GM10847 (cell line): Measurements from ENCODE around the gene DHRS3.

Experiments used
- POLR2A ChIP-seq: IDR thresholded peaks from 2 replicates; pipeline ENCODE4 v1.6.1; 2011; ENCODE audit not compliant: insufficient read length; ENCODE audit errors: extremely low read depth

Gene DHRS3

DNA sequence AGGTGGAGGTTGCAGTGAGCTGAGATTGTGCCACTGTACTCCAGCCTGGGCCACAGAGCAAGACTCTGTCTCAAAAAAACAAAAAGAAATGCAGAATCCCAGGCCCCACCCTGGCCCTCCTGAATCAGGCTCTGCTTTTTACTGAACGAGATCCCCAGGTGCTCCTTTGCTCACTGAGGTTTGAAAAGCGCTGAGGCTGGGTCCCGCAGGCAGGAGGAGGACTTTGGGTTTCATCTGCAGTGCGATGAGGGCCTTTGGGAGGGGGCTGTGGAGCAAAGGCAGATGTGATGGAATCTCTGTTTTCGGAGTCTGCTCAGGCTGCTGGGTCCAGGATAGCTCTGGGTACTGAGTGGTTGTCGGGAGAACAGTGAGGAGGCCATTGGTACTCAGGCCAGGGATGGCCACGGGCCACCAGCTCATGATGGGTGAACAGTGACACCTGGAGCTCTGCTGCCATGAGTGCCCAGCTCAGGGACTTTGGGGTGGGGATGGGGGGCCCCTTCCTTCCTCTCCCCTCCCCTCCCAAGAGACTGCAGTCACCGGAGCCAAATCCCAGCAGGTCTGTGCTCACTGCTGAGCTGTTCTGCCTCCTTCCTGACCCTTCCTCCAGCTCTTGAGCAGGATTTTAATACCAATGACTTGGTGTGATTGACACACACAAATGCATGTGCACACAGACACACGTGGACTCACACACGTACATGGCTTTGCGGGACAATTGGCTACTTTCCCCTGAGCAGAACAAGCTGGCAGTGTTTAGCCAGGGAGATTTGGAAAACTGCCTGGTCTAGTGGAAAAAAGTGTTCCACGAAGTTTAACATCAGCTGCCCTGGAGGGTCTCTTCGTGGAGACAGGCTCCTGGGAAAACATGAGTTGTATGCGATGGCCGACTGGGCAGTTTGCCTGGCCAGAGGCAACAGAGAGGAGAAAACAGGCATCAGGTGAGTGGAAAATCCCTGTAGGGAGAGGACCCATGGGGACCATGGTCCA lies 3.6 kb upstream of the DHRS3 start:
- no peak for TF ChIP-seq POLR2A

DNA sequence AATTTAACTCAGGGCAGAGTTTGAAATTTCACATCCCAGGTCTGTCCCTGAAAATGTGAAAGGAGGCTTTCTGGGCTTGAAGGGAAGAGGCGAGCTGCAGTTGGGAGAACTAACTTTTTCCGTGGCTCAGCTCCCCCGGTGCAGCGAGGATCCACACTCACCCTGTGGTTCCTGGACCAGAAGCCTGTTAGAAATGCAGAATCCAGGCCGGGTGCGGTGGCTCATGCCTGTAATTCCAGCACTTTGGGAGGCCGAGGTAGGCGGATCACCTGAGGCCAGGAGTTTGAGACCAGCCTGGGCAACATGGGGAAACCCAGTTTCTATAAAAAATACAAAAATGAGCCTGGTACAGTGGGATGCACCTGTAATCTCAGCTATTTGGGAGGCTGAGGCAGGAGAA lies 2.9 kb upstream of the DHRS3 start:
- TF ChIP-seq POLR2A: no peak

DNA sequence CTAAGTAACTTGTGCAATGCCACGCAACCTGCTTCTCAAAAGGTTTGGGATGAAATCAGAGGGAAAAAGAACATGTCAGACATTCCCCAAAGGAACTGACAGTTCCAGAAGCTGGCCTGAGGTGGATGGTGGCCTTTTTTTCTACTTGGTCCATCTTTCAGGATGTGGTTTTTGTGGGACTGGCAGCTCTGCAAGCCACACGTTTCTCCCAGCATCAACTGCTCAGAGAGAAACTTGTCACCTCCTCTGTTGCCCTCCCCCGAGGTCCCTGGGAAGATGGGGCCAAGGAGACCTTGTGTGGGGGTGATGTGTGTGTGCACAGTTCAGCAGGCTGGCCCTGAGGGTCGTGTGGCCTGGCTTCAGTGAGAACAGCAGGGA lies 2.5 kb upstream of the DHRS3 start:
- no peak for TF ChIP-seq POLR2A

DNA sequence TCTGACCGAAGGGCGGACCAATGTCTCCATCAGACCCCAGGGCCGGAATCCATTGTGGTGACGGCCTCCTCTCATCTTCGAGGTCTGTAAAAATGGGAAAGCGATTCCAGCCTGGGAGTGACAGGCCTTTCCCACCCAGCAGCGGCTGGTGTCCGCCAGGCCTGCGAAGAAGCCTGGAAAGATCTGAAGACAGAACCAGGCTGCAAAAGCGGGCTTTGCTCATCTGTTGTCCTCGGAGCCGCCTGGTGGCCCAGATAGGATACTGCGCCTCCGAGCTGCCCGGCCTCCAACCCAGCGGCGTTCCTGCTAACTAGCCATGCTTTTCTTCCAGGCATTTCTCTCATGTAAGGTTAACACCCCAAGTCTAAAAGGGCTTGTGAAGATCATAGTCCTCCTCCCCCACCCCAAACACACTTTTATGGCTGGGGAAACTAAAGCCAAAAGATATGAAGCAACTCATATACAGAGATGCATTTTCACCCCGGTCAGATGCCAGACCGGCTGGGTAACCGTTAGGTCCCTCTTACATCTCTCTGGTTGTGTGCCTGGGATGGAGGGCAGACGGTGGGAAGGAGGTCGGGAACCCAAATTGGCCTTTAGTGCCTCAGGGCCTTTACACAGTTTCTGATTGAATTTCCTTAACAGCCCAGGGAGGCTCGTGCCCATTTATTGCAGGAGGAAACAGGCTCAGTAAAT lies 1.9 kb upstream of the DHRS3 start:
- TF ChIP-seq POLR2A: no peak

DNA sequence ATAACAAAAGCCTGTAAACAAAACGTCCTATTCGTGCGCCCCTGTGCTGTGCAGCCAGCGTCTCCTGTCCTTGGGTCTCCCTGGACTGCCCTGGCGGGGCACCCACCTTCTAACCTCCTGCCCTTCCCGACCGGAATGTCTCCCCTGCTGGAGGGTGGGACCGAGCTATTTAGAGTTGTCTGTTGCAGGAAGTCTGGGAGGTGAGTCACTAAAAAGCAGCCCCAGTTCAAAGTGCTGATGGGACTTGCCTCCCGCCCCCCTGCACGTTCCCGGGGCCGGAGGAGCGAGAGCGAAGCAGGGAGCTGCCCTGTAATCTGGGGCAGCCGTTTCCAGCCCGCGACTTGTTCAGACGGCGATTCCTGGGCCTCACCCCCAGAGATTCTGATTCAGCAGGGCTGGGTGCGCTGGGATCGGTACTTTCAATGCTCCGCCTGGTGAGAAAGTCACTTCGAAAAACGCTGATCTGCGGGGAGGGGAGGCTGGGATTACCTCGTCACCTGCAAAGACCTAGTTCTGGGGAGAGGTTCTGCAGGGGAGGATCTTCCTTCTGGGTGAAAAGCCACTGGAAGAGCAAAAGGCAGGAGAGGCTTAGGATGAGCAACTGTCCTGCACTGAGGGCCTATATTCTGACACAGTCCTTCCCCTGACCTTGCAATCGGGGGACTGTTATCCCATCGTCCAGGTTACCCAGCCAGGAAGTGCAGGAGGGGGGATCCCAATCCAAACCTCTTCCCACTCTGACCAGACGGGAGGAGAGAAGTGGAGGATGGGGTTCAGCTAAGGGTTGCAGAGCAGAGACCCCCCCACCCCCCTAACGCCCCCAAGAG lies 1.2 kb upstream of the DHRS3 start:
- no peak for TF ChIP-seq POLR2A

DNA sequence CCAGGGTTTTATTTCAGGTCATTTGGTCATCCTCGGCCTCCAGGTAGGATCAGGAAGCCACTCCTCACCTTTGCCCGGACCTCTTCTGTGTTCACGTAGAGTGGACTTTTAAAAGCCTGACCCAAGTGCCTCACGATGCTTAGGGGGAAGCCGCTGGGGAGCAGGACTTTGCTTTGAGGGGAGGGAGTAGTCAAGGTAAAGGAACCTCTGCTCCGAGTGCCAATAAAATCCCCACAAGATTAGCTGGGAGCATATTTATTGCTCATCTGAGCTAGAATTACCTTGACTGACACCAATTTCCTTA lies 603 bp upstream of the DHRS3 start:
- no peak for TF ChIP-seq POLR2A

DNA sequence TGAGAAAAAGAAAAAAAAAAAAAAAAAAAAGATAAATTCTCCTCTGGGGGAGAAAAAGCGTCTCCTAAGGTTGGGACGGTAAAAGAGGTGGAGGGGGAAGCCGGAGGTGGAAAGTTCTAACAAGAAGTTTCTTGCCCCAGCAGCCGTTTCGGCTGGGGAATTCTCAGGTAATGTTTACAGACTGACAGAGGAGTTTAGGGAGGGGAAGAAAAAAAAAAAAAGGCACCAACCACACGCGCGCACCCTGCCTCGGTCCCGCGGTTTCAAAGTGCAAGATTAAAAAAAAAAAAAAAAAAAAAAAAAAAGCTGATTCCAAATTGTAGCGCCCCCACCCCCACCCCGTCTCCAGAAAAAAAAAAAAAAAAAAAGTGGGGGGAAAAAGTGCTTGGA lies 504 bp downstream of the DHRS3 start:
- no peak for TF ChIP-seq POLR2A

DNA sequence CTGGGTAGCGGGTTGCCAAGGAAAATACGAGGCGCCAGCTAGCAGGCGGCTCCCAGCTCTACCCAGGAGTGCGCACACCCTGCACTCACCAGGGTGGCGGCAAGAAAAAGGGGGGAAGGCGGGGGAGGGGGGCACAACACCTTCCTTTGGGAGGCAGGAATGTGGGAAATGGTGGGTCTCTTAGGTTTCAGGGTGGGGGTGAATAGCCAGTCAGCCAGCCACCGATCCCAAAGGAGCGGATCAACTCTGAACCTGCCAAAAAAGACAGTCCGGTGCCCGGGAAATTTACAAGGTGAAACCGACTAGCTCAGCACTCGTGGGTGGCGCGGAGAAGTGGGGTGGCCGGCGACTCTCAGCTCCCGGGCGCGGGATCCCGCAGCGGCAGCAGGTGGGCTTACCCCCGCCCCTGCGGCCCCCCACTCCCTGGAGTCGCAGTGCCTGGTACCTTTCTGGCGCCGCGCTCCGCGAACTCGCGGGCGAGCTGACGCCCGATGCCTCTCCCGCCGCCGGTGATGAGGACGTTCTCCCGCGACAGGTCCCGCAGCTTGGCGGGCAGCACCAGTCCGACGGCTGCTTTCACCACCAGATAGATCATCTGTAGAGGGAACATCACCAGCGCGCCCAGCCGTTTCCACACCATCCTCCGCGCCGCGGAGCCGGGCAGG lies 1.2 kb downstream of the DHRS3 start:
- no peak for TF ChIP-seq POLR2A

DNA sequence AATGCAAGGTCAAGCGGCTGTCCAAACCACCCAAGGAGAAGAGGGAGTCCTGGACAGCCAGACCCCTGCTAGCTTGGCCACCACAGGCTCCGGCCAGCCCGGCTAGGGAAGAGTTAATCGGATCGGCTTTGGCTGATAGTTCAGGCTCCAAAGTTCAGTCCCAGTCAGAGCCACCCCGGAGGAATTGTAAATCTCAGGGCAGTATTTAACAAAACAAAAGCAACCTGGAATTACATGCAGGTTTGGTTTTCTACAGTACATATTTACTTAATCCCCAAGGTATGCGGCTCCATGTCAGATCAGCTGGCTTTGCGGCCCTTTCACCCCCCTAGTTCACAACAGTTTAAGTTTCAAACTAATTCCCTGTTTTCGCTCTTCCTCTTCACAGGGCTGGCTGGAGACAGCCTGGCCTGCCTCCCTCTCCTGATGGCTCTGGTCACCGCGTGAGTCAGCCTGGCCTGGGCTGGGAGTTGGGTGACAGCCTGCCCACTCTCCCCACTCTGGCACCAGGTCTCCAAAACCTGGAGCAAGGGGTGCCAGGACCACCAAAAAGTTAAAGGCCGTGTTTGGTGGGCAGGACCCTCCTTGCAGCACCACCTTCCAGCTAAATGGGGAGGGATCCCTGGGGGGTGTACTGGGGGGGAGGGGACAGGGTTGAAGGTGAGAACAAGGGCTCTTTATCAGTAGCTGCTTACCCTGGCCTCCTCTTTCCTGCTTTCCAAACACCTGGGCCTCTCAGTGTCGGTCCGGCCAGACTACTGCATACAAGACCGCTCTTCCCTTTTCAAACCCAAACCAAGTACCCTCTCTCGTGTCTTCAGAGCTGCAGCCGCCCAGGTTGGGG lies 1.9 kb downstream of the DHRS3 start:
- no peak for TF ChIP-seq POLR2A

DNA sequence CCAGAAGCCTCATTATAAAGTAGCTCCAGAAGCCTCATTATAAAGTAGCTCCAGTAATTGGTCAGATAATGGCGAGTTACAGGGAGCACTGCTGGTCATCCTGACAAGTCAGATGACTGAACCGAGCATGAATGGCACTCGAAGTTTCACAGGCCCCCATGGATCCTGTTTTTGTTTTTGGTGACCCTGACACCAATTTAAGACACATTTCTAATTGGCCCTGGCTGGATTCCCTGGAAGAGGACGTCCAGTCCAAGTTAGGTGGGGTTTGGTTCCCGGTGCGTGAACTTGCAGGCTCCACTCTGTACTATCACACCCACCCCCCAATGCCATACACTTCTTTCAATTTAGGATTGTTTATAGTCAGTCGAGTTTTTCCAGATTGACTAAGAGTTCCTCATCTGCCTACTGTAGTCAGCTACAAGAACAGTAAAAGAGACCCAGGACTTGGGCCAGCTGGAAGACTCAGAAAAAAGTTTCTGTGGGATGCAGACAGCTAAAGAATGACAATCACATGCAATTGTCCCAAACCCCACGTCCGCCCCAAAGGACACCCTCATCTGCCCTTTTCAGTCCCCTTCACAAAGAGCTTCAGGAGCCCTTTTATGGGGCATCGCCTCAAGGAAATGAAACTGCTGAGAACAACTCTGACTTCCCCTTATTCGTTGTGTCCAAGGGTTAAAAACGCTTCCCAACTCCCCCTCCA lies 2.7 kb downstream of the DHRS3 start:
- TF ChIP-seq POLR2A: no peak

DNA sequence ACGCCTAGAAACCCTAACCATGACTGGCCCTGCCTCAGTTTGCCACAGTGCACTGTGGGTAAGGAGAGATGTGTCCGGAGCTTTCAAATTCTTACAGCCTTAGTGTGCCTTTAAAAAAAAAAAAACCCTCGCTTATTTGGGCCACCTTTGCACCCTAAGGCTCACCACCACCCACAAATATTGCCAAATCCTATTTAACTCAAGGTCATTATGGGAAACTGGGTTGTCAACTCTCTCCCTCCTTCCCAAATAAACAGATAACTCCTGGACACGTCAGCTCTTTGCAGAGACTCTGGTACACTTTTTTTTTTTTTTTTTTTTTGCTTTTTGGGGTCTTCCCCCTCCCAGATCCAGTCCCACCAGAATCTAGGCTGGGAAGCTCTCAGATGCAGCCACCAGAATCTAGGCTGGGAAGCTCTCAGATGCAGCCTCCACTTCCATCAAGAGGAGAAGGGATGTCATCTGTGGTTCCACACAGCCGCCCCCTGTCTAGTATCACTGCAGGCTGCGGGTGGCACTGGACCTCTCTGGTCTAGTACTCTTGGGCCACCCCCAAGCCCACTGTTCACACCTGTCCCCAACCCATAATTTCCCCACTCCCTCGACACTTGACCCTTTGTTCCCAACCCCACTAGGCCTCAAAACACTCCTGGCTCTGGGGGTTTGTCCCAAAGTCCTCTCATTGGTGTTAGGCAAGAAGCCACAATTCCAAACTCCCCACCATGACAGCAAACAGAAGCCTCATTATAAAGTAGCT lies 3.4 kb downstream of the DHRS3 start:
- no peak for TF ChIP-seq POLR2A

DNA sequence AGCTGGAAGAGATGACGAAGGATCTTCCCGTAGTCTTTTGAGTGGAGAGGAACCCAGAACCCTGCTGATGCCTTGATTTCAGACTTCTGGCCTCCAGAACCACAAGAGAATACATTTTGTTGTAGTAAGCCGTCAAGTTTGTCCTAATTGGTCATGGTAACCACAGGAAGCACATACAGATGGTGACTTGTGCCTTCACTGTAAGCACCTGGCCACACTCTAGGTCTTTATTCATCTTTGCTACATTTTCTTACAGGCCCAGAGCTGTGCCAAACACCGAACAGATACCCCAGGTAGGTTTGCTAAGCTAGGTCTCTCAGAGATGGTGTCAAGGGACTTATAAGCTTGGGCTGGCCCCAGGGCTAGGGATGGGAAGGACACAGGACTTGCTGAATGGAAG lies 4.8 kb downstream of the DHRS3 start:
- TF ChIP-seq POLR2A: no peak

DNA sequence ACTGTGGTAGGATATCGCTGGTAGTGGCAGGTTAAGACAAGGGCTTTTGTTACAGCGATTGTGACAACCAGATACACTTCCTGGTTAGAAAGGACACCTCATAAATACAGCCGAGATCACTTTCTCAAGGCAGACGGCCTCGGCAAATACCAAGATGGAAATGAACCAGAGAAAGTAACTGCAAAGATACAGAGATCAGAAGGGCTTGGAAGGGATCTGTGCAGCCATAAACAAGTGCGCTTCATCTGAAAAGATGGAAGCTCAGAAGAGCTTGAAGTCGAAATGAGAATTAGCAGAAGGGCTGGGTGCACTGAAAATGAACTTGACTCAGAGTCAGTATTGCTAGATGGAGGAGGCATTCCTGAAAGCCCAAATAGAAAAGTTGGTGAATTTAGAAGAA lies 7.1 kb downstream of the DHRS3 start:
- TF ChIP-seq POLR2A: no peak
